ENCODE data around the gene MAN1A1.

MAN1A1 gene

DNA sequence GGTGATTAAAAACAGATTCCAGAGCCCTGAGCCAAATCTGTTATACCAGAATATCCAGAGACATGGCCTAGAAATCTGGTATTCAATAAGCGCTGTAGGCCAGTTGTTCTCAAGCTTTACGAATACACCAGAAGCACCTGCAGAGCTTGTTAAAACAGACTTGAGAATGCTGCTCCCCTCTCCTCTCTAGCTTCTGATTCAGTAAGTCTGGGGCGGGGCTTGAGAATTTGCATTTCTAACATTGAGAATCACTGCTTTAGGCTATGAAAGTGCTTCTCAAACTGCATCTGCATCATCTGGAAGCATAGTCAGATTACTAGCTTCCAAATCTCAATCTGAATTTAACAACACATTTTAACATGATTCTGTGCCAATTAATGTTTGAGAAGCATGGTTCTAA is 20.5 kb upstream of the MAN1A1 start:
- DNase-seq (ENCODE audit: low spot score), result no peak
- in situ Hi-C loops (cut with MboI; ENCODE audit: low sequenced_read_pairs, unreplicated experiment), result loop anchor here (25.0 kb wide), 1 partner anchor 367 kb away; no protein-coding TSS in a partner anchor
- TF ChIP-seq, protein P1, sequence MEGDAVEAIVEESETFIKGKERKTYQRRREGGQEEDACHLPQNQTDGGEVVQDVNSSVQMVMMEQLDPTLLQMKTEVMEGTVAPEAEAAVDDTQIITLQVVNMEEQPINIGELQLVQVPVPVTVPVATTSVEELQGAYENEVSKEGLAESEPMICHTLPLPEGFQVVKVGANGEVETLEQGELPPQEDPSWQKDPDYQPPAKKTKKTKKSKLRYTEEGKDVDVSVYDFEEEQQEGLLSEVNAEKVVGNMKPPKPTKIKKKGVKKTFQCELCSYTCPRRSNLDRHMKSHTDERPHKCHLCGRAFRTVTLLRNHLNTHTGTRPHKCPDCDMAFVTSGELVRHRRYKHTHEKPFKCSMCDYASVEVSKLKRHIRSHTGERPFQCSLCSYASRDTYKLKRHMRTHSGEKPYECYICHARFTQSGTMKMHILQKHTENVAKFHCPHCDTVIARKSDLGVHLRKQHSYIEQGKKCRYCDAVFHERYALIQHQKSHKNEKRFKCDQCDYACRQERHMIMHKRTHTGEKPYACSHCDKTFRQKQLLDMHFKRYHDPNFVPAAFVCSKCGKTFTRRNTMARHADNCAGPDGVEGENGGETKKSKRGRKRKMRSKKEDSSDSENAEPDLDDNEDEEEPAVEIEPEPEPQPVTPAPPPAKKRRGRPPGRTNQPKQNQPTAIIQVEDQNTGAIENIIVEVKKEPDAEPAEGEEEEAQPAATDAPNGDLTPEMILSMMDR (IDR thresholded peaks at IDR 0.05; ENCODE audit: borderline replicate concordance, control extremely low read depth, extremely low read depth, insufficient read depth, missing control alignments), result no peak

DNA sequence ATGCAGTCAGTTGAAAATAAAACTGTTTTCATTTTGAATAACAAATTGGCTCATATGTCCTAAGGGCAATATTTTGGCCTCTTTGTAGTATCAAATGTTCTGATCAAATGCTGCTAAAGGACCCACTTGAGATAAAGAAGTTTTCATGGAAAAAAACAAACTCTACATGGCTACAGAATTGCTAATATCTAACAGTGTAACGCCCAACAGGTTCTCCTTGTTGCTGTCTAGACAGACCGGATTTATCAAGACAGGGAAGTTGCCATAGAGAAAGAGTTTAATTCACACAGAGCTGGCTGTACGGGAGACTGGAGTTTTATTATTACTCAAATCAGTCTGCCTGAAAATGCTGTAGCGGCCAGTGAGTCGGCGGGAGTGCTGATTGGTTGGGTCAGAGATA is 19.4 kb upstream of the MAN1A1 start:
- in situ Hi-C loops (cut with MboI; ENCODE audit: low sequenced_read_pairs, unreplicated experiment), result loop anchor here (25.0 kb wide), 1 partner anchor 368 kb away; no protein-coding TSS in a partner anchor
- TF ChIP-seq, protein P1 (IDR thresholded peaks at IDR 0.05; ENCODE audit: borderline replicate concordance, control extremely low read depth, extremely low read depth, insufficient read depth, missing control alignments), result no peak

DNA sequence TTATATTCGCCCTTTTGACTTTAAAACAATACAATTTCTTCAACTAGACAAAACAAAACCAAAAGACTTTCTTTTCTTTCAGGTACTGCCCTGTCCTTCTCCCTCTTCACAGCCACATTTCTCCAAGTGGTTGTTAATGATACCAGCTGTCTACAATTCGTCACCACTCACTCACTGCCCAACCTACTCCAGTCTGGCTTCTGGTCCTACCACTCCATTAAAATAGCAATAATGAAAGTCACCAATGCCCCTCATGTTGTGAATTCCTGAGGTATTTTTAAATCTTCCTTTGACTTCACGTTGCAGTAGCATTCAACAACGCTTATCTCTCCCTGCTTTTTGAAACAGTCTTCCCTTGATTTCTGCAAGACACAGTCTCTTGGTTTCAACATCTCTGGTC is 11.6 kb upstream of the MAN1A1 start:
- no peak for DNase-seq (ENCODE audit: low spot score)
- in situ Hi-C loops (cut with MboI; ENCODE audit: low sequenced_read_pairs, unreplicated experiment), result loop anchor here (25.0 kb wide), 1 partner anchor 376 kb away; no protein-coding TSS in a partner anchor
- TF ChIP-seq, protein P1 (IDR thresholded peaks at IDR 0.05; ENCODE audit: borderline replicate concordance, control extremely low read depth, extremely low read depth, insufficient read depth, missing control alignments), result no peak

More for the DNA sequence above, 19.4 kb upstream of the MAN1A1 start:
- no peak for DNase-seq (ENCODE audit: low spot score)

DNA sequence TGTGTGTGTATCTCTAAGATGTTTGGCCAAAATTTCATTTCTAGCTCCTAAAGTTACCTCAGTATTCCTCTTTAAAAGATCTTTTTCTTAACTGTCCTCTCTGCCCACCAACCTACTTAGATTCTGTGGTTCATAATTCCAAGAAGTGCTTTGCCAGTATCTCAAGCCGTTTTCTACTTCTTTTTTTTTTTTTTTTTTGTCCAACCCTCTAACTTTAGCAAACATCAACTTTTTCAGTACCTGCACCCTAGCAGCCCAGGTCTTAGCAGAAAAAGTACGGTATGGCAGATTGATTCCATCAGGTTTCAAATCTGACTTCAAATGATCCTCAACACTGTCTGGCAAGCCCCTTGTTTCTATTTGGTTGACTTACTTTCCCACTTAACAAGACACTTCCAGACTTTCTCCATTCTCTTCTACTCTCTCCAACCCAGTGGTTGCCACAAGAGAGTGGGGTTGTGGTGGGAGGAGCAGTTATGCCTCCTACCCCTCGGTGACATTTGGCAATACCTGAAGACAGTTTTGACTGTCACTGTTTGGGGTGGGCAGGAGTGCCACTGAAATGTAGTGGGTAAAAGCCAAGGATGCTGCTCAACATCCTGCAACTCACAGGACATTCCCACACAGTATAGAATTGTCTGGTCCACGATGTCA is 10.8 kb upstream of the MAN1A1 start:
- TF ChIP-seq, protein P1 (IDR thresholded peaks at IDR 0.05; ENCODE audit: borderline replicate concordance, control extremely low read depth, extremely low read depth, insufficient read depth, missing control alignments), result no peak
- no peak for DNase-seq (ENCODE audit: low spot score)
- in situ Hi-C loops (cut with MboI; ENCODE audit: low sequenced_read_pairs, unreplicated experiment), result loop anchor here (25.0 kb wide), 1 partner anchor 377 kb away; no protein-coding TSS in a partner anchor

DNA sequence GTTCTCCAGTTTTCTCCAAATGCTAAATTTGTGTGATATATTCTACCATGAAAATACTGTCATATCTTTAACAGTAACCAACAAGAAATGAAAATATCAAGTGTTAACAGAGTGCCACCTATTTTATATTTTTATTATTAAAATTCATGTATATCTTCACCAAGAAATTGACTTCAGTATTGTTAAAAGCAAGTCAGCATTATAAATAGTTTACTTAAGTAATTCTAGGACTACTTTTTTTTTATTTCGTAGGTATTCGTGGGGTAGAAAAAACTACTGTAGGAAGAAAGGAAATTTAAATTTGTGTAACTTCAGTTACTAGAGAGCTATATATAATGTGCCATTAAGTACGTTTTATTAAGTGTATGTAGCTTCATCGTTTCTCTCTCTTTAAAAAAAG is 6.3 kb upstream of the MAN1A1 start:
- no peak for DNase-seq (ENCODE audit: low spot score)
- in situ Hi-C loops (cut with MboI; ENCODE audit: low sequenced_read_pairs, unreplicated experiment), result loop anchor here (25.0 kb wide), 1 partner anchor 381 kb away; no protein-coding TSS in a partner anchor
- TF ChIP-seq, protein P1 (IDR thresholded peaks at IDR 0.05; ENCODE audit: borderline replicate concordance, control extremely low read depth, extremely low read depth, insufficient read depth, missing control alignments), result no peak

DNA sequence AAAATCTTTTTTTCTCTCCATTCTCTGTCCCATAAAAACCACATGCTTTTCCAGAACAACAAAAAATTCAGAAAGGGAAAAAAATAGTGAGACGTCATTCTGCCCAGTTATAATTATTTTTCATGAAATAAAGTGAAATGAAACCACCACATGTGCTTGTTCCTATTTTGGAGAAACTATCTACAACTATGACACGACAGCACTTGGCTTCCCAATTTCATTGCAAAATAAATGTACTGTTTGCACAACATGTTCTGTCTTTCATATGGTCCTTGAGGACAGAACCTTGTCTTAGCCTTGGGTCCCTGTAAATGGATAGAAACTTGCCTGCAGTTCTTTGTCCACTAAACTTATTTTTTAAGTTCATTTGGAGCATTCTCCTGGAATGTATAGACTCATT is 5.6 kb upstream of the MAN1A1 start:
- no peak for DNase-seq (ENCODE audit: low spot score)
- in situ Hi-C loops (cut with MboI; ENCODE audit: low sequenced_read_pairs, unreplicated experiment), result loop anchor here (25.0 kb wide), 1 partner anchor 382 kb away; no protein-coding TSS in a partner anchor
- TF ChIP-seq, protein P1 (IDR thresholded peaks at IDR 0.05; ENCODE audit: borderline replicate concordance, control extremely low read depth, extremely low read depth, insufficient read depth, missing control alignments), result no peak

All from GM13976 (cell line).